HG02759 (cell line): ENCODE measurements around the gene CYRIA.

Source experiments
- ATAC-seq: cut with Tn5 transposase; IDR thresholded peaks from one replicate; pipeline ENCODE4 v1.9.1; 2021; ENCODE audit warnings: mild to moderate bottlenecking, moderate library complexity; ENCODE audit not compliant: unreplicated experiment

CYRIA gene

GRCh38 chr2:16632598-16632997, 33.0 kb downstream of the CYRIA start:
- ATAC-seq = no peak

DNA sequence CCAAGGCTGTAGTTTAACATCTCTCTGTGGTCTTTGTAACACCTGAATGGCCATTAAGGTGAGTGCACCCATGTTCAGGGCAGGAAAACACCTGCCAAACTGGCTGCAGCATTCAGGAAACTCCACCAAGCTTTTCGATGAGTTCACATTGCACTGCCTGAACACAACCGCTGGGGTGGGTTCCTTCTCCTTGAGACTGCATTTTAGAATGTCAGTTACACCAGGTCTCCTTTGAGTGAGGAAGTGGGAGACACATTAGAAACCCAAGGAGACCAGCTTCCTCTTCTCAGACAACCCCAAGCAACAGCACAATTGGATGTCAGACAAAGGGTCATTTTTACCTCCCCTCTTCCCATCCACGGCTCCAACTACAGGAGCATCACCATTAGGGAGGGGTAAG, 35.2 kb downstream of the CYRIA start:
- no peak for ATAC-seq

- ATAC-seq = no peak
Measured at GRCh38 chr2:16629770-16630169, 35.9 kb downstream of the CYRIA start.

- no peak for ATAC-seq
Measured at GRCh38 chr2:16629044-16629443, 36.6 kb downstream of the CYRIA start.

DNA sequence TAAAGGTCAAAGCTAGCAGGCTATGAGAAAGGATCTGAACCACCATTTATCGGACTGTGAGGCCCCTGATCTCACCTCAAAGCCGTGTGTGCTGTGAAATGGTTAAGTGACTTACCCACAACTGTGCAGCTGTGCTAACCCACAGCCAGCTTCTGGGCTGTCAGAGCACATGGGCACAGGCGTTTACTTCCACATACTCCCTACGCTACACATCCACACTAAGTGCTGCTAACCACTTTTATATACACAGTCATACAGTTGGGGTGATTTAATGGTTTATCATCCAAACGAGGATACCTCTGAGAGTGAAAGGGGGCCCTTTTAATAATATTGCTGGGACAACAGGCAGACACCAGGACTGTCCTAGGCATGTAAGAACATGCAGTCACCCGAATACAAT, 37.3 kb downstream of the CYRIA start:
- ATAC-seq = no peak

DNA sequence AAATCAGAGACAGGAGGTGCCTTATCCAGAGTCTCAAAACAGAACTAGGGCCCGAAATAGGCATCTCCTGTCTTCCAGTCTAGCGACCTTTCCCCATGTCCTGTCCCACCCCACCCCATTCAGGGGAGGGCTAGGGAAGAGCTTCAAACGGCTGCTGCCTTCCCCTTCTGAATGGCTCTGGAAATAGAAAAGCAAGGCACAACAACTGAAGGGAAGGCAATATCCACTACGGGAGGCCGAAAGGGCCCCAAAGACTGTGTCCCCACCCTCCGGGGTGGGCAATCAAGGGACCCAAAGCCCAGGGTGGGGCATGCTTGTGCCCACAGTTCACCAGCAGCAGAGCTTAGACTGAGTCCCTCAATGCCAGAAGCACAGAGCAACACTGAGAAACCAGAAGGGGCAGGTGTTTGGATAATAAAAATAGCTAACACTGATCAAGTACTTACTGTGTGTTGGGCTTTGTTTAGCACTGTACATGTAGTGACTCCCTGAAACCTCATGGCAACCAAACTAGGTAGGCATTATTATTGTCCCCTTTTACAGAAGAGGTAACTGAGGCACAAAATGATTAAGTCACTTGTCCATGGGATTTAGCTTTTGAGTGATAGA, 38.5 kb downstream of the CYRIA start:
- no peak for ATAC-seq

- ATAC-seq = no peak
Measured at GRCh38 chr2:16626497-16626896, 39.1 kb downstream of the CYRIA start.

- peak; percentile 77 for ATAC-seq
Measured at GRCh38 chr2:16625759-16626158, 39.9 kb downstream of the CYRIA start.

GRCh38 chr2:16625201-16625729, 40.4 kb downstream of the CYRIA start:
- ATAC-seq = no peak

- ATAC-seq = no peak
Measured at GRCh38 chr2:16624436-16624780, 41.2 kb downstream of the CYRIA start.

- no peak for ATAC-seq
Measured at GRCh38 chr2:16623564-16624435, 41.8 kb downstream of the CYRIA start.

GRCh38 chr2:16623031-16623430, 42.6 kb downstream of the CYRIA start:
- no peak for ATAC-seq

GRCh38 chr2:16622399-16622968, 43.1 kb downstream of the CYRIA start:
- no peak for ATAC-seq

DNA sequence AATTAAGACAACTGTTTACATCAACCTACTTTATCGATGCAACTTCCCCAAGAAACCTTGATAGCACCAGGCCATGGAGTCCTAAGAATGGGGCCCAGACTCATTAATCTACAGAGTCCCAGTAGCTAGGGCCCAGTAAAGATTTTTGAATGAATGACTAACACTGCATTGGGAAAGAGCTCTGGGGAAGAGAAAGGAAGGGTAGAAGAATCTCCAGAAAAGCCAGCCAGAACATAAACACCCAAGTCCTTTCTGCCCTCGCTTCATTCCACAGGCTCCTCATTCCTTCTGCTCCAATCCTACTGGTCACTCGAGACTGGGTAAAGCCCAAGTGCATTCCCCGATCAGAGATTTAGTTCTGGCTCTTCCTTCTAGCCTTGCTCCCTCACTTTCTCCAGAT, 44.3 kb downstream of the CYRIA start:
- no peak for ATAC-seq

- ATAC-seq = no peak
Measured at GRCh38 chr2:16620590-16620989, 45.0 kb downstream of the CYRIA start.

- no peak for ATAC-seq
Measured at GRCh38 chr2:16619576-16620245, 45.9 kb downstream of the CYRIA start.

- no peak for ATAC-seq
Measured at GRCh38 chr2:16617282-16618266, 48.1 kb downstream of the CYRIA start.
